Thyroid gland (tissue), 4 donors: ENCODE data around the gene ANOS1. TPM values are rescaled to one million over a fixed set of nuclear protein-coding genes. Genes with fewer than 3 reads are reported as not detected.

Experiments used
- DNase-seq, 2 donors: peaks; one replicate each; pipeline ENCODE4 v3.0.0-alpha.2; 2019
- H3K27ac ChIP-seq, 3 donors: fragments of 200-600 bp; sonication (generic); 1 replicate in 2 of 3; 2 replicates in 1 of 3; pipeline ENCODE4 v1.5.1; 2016 to 2019; ENCODE audit warnings: mild to moderate bottlenecking in 1 of 3, moderate library complexity in 1 of 3
- H3K27me3 ChIP-seq: fragments of 200-600 bp; sonication (generic); one replicate; pipeline ENCODE4 v1.5.1; 2019
- H3K36me3 ChIP-seq, 2 donors: fragments of 200-600 bp; sonication (generic); one replicate each; pipeline ENCODE4 v1.5.1; 2016 to 2019
- H3K4me1 ChIP-seq, 2 donors: fragments of 200-600 bp; sonication (generic); one replicate each; pipeline ENCODE4 v1.5.1; 2017 to 2019
- H3K4me3 ChIP-seq, 3 donors: fragments of 200-600 bp; sonication (generic); replicated peaks in 1 of 3; 1 replicate in 2 of 3; 2 replicates in 1 of 3; pipeline ENCODE4 v1.5.1; 2016; ENCODE audit warnings: mild to moderate bottlenecking in 1 of 3
- H3K9me3 ChIP-seq: fragments of 200-600 bp; sonication (generic); one replicate; pipeline ENCODE4 v1.5.1; 2017
- POLR2A ChIP-seq, 2 donors: fragments of 450-650 bp; IDR thresholded peaks; one replicate each; pipeline ENCODE4 v1.6.1; 2017; ENCODE audit warnings: antibody characterized with exemption in 2 of 2, mild to moderate bottlenecking in 2 of 2, moderate library complexity in 1 of 2
- WGBS, 2 donors: methylation state at CpG; one replicate each; pipeline ENCODE4 v1.1.5; 2017; 5-methylcytosine and 5-hydroxymethylcytosine counted together
- intact Hi-C: fragments of 100-400 bp; cut with DNase I; formaldehyde crosslinking; loops from one replicate; pipeline ENCODE4 v1.15.1; 2023
- total RNA-seq, 4 donors: library from RNA; depleted of rRNA; stranded (reverse); fragments of >200 nt; gene quantifications; one replicate each; pipeline ENCODE4 v1.2.3, GENCODE V29; 2016
- TF ChIP-seq, protein P1 (sequence below), 6 experiments: fragments of 200-600 bp in 3 of 6; fragments of 450-650 bp in 3 of 6; sonication (generic) in 3 of 6; IDR thresholded peaks; one replicate each; pipeline ENCODE4 v1.5.1; 2016 to 2019; ENCODE audit warnings: antibody characterized with exemption in 6 of 6, mild to moderate bottlenecking in 2 of 6, inconsistent platforms in 1 of 6, moderate library complexity in 1 of 6

Gene ANOS1
- total RNA-seq, 4 donors from 2014 or later: 19.3 to 57.3 (median 32.0) TPM

DNA sequence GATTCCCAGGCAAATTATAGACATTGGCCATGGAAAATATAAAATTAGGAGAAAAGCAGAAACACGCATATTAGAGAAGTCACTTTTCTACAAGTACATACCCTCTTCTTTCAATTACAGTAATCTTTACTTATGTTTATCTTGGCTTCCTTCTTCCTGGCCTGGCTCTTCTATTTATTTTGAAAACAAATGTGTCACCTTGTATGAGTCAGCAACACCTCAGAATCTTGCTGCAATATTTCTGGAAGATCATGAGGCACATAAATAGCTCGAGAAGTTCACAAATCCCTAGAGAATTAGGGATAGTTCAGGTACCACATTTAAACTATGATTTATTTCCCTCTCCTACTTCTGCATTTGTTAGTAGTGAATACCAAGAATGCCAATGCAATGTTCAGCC lies 124.6 kb downstream of the ANOS1 start:
- WGBS, 2 donors: 53 to 77% methylated on average over 2 of the region's 2 CpGs
- no peak for DNase-seq
- no peak for TF ChIP-seq POLR2A (IDR thresholded peaks at IDR 0.05)
- TF ChIP-seq, protein P1, sequence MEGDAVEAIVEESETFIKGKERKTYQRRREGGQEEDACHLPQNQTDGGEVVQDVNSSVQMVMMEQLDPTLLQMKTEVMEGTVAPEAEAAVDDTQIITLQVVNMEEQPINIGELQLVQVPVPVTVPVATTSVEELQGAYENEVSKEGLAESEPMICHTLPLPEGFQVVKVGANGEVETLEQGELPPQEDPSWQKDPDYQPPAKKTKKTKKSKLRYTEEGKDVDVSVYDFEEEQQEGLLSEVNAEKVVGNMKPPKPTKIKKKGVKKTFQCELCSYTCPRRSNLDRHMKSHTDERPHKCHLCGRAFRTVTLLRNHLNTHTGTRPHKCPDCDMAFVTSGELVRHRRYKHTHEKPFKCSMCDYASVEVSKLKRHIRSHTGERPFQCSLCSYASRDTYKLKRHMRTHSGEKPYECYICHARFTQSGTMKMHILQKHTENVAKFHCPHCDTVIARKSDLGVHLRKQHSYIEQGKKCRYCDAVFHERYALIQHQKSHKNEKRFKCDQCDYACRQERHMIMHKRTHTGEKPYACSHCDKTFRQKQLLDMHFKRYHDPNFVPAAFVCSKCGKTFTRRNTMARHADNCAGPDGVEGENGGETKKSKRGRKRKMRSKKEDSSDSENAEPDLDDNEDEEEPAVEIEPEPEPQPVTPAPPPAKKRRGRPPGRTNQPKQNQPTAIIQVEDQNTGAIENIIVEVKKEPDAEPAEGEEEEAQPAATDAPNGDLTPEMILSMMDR (IDR thresholded peaks at IDR 0.05): no peak
- intact Hi-C loops: no loop called here
- Histone ChIP-seq H3K9me3 (no peaks in the 10 kb centered on the region), H3K27me3 (no peaks in the 10 kb centered on the region), H3K4me3 (no peak overlapping the region), H3K36me3 (no peaks in the 10 kb centered on the region), H3K4me1 (no peaks in the 10 kb centered on the region), H3K27ac (no peak overlapping the region)

DNA sequence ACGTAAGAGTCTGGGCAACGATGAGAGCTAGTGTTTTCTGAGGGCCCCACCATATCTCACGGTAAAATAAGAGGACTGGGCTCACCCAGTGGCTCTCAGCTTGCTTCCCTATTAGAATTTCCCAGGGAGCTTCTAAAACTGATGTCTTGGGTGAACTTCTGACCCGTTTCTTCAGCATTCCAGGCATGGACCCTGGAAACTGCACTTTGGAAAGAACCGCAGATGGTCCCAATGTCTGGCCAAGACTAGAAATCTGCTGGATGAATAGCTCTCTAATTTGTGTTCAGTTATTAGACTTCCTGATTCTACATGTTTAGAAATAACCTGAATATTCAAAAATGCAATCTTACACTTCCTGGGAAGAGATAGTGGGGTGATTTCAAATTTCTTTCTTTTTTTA lies 127.8 kb downstream of the ANOS1 start:
- WGBS, 2 donors: 93 to 96% methylated on average over 5 of the region's 5 CpGs
- Histone ChIP-seq H3K4me3 (no peak overlapping the region), H3K36me3 (no peaks in the 10 kb centered on the region), H3K9me3 (no peaks in the 10 kb centered on the region), H3K4me1 (no peaks in the 10 kb centered on the region), H3K27ac (no peak overlapping the region), H3K27me3 (no peaks in the 10 kb centered on the region)
- no peak for DNase-seq
- TF ChIP-seq, protein P1 (IDR thresholded peaks at IDR 0.05): no peak
- no peak for TF ChIP-seq POLR2A (IDR thresholded peaks at IDR 0.05)
- intact Hi-C loops: no loop called here

DNA sequence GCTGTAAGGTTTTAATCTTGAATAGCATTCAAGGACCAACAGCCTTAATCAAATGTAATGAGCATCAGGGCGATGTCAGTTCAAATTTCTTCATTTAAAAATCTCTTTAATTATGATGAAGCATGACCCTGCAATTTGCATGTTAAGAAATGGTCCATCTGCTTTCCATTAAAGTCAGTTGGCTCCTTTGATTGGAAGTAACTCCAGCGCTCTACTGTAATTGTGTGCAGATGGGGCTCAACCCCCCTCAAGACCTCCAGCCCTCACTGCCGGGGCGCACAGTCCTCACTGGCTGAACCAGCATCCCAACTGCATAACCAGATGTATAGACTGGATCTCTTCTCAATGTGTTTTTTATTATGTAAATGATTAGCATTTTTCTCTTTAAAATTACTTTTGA lies 140.4 kb downstream of the ANOS1 start:
- H3K27ac ChIP-seq: no peak overlapping the region
- TF ChIP-seq, protein P1 (IDR thresholded peaks at IDR 0.05): no peak
- TF ChIP-seq POLR2A (IDR thresholded peaks at IDR 0.05): no peak
- 92 to 94% methylated on average over 4 of the region's 4 CpGs for WGBS, 2 donors
- H3K9me3 ChIP-seq: no peaks in the 10 kb centered on the region
- H3K27me3 ChIP-seq: no peaks in the 10 kb centered on the region
- no peaks in the 10 kb centered on the region for H3K4me1 ChIP-seq
- no peak for DNase-seq
- no peaks in the 10 kb centered on the region for H3K36me3 ChIP-seq
- intact Hi-C loops: no loop called here
- no peak overlapping the region for H3K4me3 ChIP-seq

DNA sequence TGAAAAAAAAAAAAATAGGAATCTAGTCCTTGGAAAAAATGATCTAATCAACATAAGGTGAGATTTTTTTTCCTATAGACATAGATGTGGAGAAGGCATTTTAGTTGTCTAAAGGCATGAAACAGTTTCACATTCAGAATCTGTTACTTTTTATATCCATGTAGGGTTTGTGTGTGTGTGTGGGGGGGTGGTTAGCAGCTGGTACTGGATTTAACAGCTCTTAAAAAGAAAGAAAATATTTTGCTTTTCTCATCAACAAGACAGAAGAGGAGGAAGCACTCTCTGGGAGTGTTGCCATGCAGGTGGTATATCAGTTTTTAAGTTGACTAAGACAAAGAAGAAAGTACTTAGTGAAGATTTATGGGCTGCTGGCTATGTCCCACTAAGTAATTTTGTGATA lies 145.0 kb downstream of the ANOS1 start:
- Histone ChIP-seq H3K4me3 (no peak overlapping the region), H3K9me3 (no peaks in the 10 kb centered on the region), H3K27ac (no peak overlapping the region), H3K4me1 (no peaks in the 10 kb centered on the region), H3K27me3 (no peaks in the 10 kb centered on the region), H3K36me3 (no peaks in the 10 kb centered on the region)
- DNase-seq: no peak
- intact Hi-C loops: no loop called here
- TF ChIP-seq, protein P1 (IDR thresholded peaks at IDR 0.05): no peak
- TF ChIP-seq POLR2A (IDR thresholded peaks at IDR 0.05): no peak

DNA sequence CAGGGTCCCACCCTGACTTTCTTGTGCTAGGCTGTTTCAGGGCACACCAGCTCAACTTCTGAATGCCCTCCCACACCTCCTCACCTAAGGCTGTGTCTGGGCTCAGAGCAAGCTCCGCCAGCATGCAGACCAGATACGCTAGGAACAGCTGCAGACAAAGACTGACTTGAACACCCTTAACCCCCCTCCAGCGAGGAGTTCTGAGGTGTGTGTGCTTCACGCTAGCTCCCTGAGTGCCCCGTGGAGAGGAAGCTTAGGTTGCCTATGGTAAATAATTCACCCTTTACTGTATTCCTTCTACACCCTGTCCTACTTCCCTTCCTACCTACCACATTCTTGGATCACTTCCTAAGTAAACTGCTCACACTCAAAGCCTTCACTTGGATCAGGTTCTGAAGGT lies 152.3 kb downstream of the ANOS1 start:
- H3K27ac ChIP-seq: no peak overlapping the region
- H3K4me1 ChIP-seq: no peaks in the 10 kb centered on the region
- no peaks in the 10 kb centered on the region for H3K36me3 ChIP-seq
- no peak overlapping the region for H3K4me3 ChIP-seq
- no peak for DNase-seq
- WGBS, 2 donors: 58 to 61% methylated on average over 2 to 5 of the region's 5 CpGs
- H3K9me3 ChIP-seq: no peaks in the 10 kb centered on the region
- intact Hi-C loops: no loop called here
- TF ChIP-seq, protein P1 (IDR thresholded peaks at IDR 0.05): no peak
- TF ChIP-seq POLR2A (IDR thresholded peaks at IDR 0.05): no peak
- no peaks in the 10 kb centered on the region for H3K27me3 ChIP-seq
